Astrocyte of the spinal cord (primary cell): ENCODE data around the gene TMEM158.

Source experiments
- DNase-seq: peaks from one replicate; pipeline ENCODE4 v3.0.0; 2011; ENCODE audit warnings: low read depth, low spot score
- H3K4me3 ChIP-seq: 2 replicates; pipeline ENCODE4 v1.5.1; 2011; ENCODE audit warnings: low read depth, mild to moderate bottlenecking, low read length, moderate library complexity
- in situ Hi-C: cut with HindIII; loops from 2 replicates; pipeline ENCODE4 v1.10.0; 2017; ENCODE audit warnings: low sequenced_read_pairs
- TF ChIP-seq, protein P1 (sequence below): IDR thresholded peaks from 2 replicates; pipeline ENCODE4 v1.5.1; 2012; ENCODE audit warnings: low read depth, mild to moderate bottlenecking, low read length, inconsistent platforms

The TMEM158 gene

GRCh38 chr3:45209526-45209925 is 16.6 kb downstream of the TMEM158 start:
- TF ChIP-seq, protein P1, sequence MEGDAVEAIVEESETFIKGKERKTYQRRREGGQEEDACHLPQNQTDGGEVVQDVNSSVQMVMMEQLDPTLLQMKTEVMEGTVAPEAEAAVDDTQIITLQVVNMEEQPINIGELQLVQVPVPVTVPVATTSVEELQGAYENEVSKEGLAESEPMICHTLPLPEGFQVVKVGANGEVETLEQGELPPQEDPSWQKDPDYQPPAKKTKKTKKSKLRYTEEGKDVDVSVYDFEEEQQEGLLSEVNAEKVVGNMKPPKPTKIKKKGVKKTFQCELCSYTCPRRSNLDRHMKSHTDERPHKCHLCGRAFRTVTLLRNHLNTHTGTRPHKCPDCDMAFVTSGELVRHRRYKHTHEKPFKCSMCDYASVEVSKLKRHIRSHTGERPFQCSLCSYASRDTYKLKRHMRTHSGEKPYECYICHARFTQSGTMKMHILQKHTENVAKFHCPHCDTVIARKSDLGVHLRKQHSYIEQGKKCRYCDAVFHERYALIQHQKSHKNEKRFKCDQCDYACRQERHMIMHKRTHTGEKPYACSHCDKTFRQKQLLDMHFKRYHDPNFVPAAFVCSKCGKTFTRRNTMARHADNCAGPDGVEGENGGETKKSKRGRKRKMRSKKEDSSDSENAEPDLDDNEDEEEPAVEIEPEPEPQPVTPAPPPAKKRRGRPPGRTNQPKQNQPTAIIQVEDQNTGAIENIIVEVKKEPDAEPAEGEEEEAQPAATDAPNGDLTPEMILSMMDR = no peak
- in situ Hi-C loops = no loop called here
- no peak for DNase-seq
- H3K4me3 ChIP-seq = no peak overlapping the region

- TF ChIP-seq, protein P1 = no peak
- no peak overlapping the region for H3K4me3 ChIP-seq
- DNase-seq = no peak
- in situ Hi-C loops = no loop called here
Measured at GRCh38 chr3:45208586-45208985, 17.5 kb downstream of the TMEM158 start.

DNA sequence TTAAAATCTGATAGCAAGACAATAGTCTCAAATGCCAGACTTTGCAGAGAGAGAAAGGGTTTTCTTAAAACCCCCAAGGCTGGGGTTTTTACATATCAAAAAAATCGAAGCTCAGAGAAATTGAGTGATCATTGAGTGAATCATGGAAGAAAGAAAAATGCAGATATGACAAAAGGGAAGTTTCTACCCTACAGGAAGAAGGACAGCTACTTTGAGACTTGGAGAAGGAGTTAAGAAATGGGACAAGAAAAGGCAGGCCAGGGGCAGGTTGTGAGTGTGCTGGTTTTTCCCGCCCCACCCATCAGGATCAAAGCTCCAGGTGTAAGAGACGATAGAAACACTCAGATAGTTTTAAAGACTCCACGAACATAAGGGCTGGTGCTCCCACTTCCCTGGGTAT is 18.6 kb downstream of the TMEM158 start:
- no peak overlapping the region for H3K4me3 ChIP-seq
- TF ChIP-seq, protein P1 = no peak
- in situ Hi-C loops = no loop called here
- DNase-seq = no peak

- TF ChIP-seq, protein P1 = no peak
- no peak overlapping the region for H3K4me3 ChIP-seq
- in situ Hi-C loops = no loop called here
- DNase-seq = no peak
Measured at GRCh38 chr3:45205126-45205525, 21.0 kb downstream of the TMEM158 start.

GRCh38 chr3:45204136-45204535 is 22.0 kb downstream of the TMEM158 start:
- TF ChIP-seq, protein P1 = no peak
- no peak overlapping the region for H3K4me3 ChIP-seq
- in situ Hi-C loops = no loop called here
- peak; percentile 51 for DNase-seq

- in situ Hi-C loops = no loop called here
- peak; percentile 85 for DNase-seq
- no peak overlapping the region for H3K4me3 ChIP-seq
Measured at GRCh38 chr3:45199837-45200648, 26.0 kb downstream of the TMEM158 start.

More at GRCh38 chr3:45199837-45200648, 26.0 kb downstream of the TMEM158 start:
- TF ChIP-seq, protein P1 = no peak
